ENCODE measurements around the gene FSTL4.
A peak's percentile ranks its signal among the peaks of the same experiment; 100 is the strongest.

FSTL4 gene

GRCh38 chr5:133428072-133428660, 184.2 kb downstream of the FSTL4 start:
- DNase-seq (ENCODE audit: low read depth in 2 of 2) = no peak

GRCh38 chr5:133427121-133427777, 185.1 kb downstream of the FSTL4 start:
- DNase-seq (ENCODE audit: low read depth in 2 of 2) = no peak

- DNase-seq (ENCODE audit: low read depth in 2 of 2) = no peak
These were observed 186.1 kb downstream of the FSTL4 start for GRCh38 chr5:133426264-133426663.

GRCh38 chr5:133425764-133426163, 186.6 kb downstream of the FSTL4 start:
- no peak for DNase-seq (ENCODE audit: low read depth in 2 of 2)

- DNase-seq (ENCODE audit: low read depth in 2 of 2) = no peak
These were observed 187.1 kb downstream of the FSTL4 start for GRCh38 chr5:133425222-133425621.

GRCh38 chr5:133423618-133424282, 188.6 kb downstream of the FSTL4 start:
- DNase-seq (ENCODE audit: low read depth in 2 of 2) = peak; percentile 46 to 73

- DNase-seq (ENCODE audit: low read depth in 2 of 2) = no peak
These were observed 189.2 kb downstream of the FSTL4 start for GRCh38 chr5:133423011-133423617.

- no peak for DNase-seq (ENCODE audit: low read depth in 2 of 2)
These were observed 190.5 kb downstream of the FSTL4 start for GRCh38 chr5:133421806-133422205.

GRCh38 chr5:133421394-133421793, 190.9 kb downstream of the FSTL4 start:
- DNase-seq (ENCODE audit: low read depth in 2 of 2) = peak in 1 of 2 experiments; percentile 21

GRCh38 chr5:133420440-133421301, 191.7 kb downstream of the FSTL4 start:
- no peak for DNase-seq (ENCODE audit: low read depth in 2 of 2)

GRCh38 chr5:133415906-133416305, 196.4 kb downstream of the FSTL4 start:
- DNase-seq (ENCODE audit: low read depth in 2 of 2) = no peak

GRCh38 chr5:133415506-133415905, 196.8 kb downstream of the FSTL4 start:
- no peak for DNase-seq (ENCODE audit: low read depth in 2 of 2)

GRCh38 chr5:133412661-133413060, 199.7 kb downstream of the FSTL4 start:
- no peak for DNase-seq (ENCODE audit: low read depth in 2 of 2)

GRCh38 chr5:133410335-133410828, 202.0 kb downstream of the FSTL4 start:
- no peak for DNase-seq (ENCODE audit: low read depth in 2 of 2)

GRCh38 chr5:133409210-133409674, 203.1 kb downstream of the FSTL4 start:
- DNase-seq (ENCODE audit: low read depth in 2 of 2) = no peak

GRCh38 chr5:133408322-133408721, 204.0 kb downstream of the FSTL4 start:
- DNase-seq (ENCODE audit: low read depth in 2 of 2) = no peak

GRCh38 chr5:133406977-133407632, 205.2 kb downstream of the FSTL4 start:
- no peak for DNase-seq (ENCODE audit: low read depth in 2 of 2)

- DNase-seq (ENCODE audit: low read depth in 2 of 2) = no peak
These were observed 205.9 kb downstream of the FSTL4 start for GRCh38 chr5:133406208-133406976.

GRCh38 chr5:133405275-133406034, 206.9 kb downstream of the FSTL4 start:
- no peak for DNase-seq (ENCODE audit: low read depth in 2 of 2)
